GM18909 (cell line): ENCODE results near the gene PTPRK.
A peak's percentile ranks its signal among the peaks of the same experiment; 100 is the strongest.

Experiments
- ATAC-seq: cut with Tn5 transposase; IDR thresholded peaks from one replicate; pipeline ENCODE4 v1.9.1; 2021; ENCODE audit warnings: mild to moderate bottlenecking; ENCODE audit not compliant: unreplicated experiment, poor library complexity

The PTPRK gene

GRCh38 chr6:128259730-128260685 lies 260.4 kb downstream of the PTPRK start:
- ATAC-seq = peak; percentile 65

GRCh38 chr6:128259029-128259724 lies 261.2 kb downstream of the PTPRK start:
- ATAC-seq = peak; percentile 97

DNA sequence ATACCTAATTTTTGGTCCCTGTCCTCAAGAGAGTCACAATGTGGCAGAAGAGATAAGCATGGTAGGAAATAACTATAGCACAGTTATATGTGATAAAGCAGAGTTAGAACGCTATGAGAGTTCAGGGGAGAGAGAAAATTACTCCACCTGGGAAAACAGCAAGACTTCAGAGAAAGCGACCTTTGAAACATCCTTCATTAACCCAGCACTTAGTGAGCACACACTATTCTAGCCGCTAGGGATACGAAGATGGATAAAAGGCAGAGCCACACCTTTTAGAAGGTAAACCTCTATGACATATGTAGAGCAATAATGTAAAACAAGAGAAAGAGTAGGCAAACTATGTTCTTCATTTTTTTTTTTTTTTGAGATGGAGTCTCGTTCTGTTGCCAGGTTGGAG lies 264.3 kb downstream of the PTPRK start:
- no peak for ATAC-seq

- ATAC-seq = peak; percentile 82
These were observed 267.8 kb downstream of the PTPRK start for GRCh38 chr6:128252341-128253176.

DNA sequence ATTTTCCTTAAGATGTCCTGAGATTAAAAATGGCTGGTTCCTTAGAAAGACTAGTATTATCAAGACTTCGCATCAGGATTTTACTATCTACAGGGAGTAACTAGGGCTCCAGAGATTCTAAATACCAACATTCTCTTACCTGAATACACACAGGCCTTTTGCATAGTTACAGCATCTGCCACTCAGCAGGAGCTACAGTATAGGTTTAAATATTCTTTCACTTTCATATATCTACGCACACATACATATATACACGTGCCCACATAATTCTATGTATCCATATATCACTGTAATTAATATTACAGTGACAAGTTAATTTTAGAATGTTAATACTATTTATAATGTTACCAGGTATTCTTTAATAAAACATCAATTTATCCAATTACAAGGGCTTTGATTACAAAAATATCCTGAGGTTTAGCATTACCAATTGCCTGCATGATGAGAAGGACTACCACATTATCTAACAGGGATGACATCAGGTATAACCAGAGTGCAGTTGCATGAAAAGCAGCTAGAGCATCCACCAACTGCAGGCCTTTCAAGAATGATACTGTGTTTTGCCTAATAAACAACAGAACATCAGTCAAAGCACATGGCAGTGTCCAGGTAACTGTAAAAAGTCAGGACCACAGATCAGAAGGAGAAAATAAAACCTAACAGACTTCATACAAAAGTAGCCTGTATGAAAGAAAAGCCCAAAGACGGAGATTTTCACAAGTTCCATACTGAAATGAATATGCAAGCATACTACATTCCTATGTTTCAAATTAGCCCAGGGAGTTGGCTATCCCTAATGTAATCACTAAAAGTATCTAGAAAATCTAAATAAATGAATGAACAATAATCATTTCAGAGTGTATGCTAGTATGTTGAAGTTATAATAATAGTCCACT lies 268.7 kb downstream of the PTPRK start:
- no peak for ATAC-seq

GRCh38 chr6:128250370-128251070 lies 269.9 kb downstream of the PTPRK start:
- ATAC-seq = no peak

- ATAC-seq = no peak
These were observed 271.0 kb downstream of the PTPRK start for GRCh38 chr6:128249429-128249828.

DNA sequence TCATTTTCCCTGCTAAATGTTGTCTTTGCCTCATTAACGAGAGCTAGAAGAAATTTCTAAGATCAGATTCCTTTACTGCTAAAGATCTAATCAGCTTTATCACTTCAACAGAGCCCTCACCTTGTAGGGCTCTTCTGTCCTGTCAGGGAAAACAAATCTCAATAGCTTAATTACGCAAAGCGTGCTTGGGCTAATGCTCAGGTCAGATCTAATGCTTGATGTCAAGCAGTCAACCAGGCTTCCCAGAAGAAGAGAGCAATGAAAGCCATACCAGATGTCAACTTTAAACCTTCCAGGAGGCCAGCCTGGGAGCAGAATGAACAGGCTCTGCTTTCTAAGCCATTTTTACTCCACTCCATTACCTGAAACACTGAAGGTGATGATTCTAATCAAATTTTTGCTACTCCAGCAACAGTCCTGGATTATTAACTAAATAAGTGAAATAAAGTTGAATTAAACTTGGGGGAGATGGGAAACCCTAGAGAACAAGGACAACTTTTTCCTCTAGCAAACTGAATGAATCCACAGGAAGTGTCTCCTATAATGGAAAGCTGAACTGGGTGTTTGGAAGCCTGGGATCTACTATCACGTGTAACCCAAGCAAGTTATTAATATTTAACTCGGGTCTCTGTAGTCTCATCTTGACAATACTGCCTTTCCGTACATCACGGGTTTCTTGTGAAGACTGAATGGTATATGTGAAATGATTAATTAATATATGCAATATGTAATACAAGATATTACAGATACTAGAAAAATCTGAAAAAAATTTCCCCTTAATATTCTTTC lies 273.7 kb downstream of the PTPRK start:
- no peak for ATAC-seq

DNA sequence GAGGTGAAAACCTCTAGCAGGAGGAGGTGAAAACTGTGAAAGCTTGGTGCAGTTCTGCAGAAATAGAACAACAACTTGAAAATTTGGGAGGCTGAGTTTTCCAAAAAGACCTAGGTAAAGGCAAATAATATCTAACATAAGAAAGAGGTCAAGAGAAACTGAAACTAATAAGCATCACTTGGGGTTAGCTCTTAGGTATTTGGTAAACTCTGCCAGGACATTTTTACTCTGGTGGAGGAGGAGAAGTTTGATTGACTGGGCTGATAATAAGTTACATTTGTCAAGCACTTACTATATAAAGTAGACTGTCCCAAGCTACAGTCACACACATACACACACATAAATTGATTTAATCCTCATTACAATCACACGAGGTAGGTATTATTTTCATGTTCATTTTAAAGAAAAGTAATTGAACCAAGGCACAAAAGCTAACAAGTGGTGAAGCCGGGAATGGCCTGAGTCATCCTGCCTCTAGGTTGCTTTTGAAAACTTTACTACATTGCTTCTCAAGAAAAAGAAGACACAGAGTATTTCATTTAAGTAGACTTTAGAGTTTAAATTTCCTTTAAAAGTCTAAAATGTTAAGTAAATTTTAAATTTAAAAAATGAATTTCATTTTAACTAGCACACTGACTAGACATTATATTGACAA lies 275.5 kb downstream of the PTPRK start:
- ATAC-seq = no peak

DNA sequence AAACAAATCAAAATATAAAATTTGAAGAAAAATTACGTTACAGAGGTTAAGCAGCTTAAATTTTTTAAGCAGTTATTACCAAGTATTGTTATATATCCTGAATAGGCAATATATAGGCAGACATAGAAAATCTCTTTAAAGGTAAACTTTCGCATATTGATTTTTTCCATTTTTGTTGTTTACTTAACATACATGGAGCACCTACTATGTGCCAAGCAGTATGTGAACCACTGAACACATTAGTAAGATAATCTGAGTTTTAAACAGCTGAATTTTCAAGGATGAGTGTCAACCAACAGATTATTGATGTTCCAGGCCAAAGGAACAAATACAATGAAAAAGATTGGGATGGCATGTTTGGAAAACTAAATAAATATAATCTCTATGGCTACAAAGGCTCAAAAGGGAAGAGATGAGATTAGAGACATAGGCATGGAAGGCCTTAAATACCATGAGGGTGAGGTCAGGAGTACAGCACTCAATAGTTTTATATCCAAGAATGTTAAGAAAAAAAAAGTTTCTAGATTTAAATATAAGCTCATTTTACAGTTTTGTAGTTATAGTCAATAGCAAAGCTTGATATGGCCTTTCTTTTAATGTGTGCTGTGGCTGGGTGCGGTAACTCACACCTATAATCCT lies 277.5 kb downstream of the PTPRK start:
- no peak for ATAC-seq

GRCh38 chr6:128241216-128241615 lies 279.2 kb downstream of the PTPRK start:
- peak; percentile 64 for ATAC-seq

- ATAC-seq = peak; percentile 76
These were observed 280.4 kb downstream of the PTPRK start for GRCh38 chr6:128240024-128240428.

DNA sequence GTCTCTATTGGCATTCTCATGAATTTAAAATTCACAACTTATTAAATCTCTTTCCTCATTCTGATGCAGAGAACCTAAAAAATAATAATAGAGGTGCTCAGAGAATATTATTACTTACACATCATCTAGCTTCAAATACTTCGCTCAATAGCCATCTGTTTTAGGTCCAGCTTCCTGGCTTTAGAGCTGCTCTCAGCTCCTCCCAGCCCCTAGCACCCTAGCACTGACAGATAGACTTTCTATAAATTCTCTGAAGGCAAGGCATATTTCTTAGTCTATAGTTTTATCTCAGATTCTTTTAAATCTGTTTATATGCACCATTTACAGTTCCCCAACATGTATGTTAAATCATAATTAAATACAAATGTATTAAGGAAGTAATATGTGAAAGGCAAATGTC lies 281.3 kb downstream of the PTPRK start:
- no peak for ATAC-seq

DNA sequence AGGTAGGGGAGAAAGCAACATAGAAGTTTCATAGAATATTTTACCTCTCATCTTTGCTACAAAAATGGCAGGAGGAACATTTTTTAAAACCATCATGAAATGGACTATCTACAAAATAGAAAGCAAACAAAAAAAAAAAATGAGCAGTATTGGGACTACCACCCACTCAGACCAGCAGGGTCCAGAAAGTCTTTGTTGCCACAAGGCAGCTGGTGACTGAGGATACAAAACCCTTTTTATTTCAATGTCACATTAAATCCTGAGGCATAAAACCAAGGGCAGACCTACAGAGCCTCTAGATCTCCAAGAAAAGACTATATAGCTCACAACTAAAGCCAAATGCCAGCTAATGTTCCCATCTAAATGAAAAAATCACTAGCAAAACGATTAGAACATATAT lies 282.2 kb downstream of the PTPRK start:
- ATAC-seq = no peak

- no peak for ATAC-seq
These were observed 284.8 kb downstream of the PTPRK start for GRCh38 chr6:128235556-128235955.

DNA sequence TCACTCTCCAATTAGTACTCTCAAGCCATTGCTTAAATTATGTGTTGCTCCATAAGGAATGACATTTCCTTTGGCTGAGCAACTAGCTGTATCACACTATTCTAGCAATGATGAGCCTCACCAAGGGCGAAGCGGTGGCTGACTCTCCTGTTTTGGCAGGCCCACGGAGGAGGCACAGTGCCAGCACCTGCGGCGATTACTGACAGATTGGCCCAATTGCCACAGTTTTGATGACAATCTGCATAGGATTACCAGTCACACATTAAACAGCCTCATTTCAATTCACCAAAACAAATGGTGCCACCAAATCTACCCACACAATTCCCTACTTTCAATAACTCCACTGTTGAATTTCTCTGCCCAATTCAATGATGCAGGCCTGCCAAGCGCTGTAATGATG lies 286.9 kb downstream of the PTPRK start:
- no peak for ATAC-seq

DNA sequence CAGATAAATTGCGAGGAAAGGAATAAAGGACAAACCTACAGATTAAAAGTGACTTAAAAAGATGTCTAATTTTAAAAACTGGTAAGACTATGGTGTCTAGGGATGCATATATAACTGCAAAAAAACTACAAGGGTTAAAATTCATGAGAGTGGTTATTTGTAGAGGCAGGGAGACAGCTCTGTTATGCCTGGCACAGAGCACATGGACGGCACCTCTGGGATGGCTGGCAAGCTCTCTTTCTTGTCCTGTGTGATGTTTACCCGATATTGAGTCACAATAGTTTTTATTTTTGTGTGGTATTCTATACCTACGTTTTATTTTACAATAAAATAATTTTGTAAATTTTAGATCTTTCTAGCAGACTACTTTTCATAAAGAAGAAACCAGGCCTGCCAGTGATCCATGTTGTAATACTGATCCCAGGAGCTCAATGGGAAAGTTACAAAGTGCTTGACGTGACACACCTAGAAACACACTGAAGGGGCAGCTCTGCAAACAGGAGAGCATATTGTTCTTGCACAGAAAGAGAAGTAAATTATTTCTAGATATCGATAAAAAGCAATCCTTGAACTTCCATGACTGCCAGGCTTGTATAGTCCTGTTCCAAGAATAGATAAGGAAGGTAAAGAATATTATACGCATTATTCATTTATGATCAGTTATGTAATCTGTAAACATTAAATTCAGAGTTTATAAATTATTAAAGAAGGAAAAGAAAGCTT lies 290.0 kb downstream of the PTPRK start:
- ATAC-seq = no peak
